ENCODE data around the gene HSPE1.
"Not testable (repeated sequence)": the region's sequence is repeated elsewhere in the genome, so short reads cannot be mapped to it uniquely, and the experiment has no call there.

Gene HSPE1

GRCh38 chr2:197499594-197500502, at the start of gene HSPE1, which contains the start of gene HSPD1:
Gene HSPE1 (plus strand): TSS chr2:197500379. CDS start chr2:197500437, 58 bp downstream.
Gene HSPD1 (minus strand): TSS chr2:197499840. CDS start chr2:197498848, 992 bp downstream.
- peak; percentile 99 for DNase-seq (ENCODE audit: low read depth)
- H3K4me3 ChIP-seq (ENCODE audit: control insufficient read depth, low read depth, low read length) = peak within 1 kb of the TSS; percentile 79
- no peak for TF ChIP-seq CTCF (conservative IDR thresholded peaks at IDR 0.05; ENCODE audit: control insufficient read depth, insufficient read depth, low read depth, low read length)

GRCh38 chr2:197450465-197450864, 49.7 kb upstream of the HSPE1 start:
- H3K4me3 ChIP-seq (ENCODE audit: control insufficient read depth, low read depth, low read length) = no peak overlapping the region
- TF ChIP-seq CTCF (conservative IDR thresholded peaks at IDR 0.05; ENCODE audit: control insufficient read depth, insufficient read depth, low read depth, low read length) = no peak
- no peak for DNase-seq (ENCODE audit: low read depth)

GRCh38 chr2:197450935-197451358, 49.2 kb upstream of the HSPE1 start:
- not testable (repeated sequence) for DNase-seq (ENCODE audit: low read depth); H3K4me3 ChIP-seq (ENCODE audit: control insufficient read depth, low read depth, low read length)

- TF ChIP-seq CTCF (conservative IDR thresholded peaks at IDR 0.05; ENCODE audit: control insufficient read depth, insufficient read depth, low read depth, low read length) = no peak
- H3K4me3 ChIP-seq (ENCODE audit: control insufficient read depth, low read depth, low read length) = peak overlapping the region; percentile 99
- DNase-seq (ENCODE audit: low read depth) = no peak
Measured at GRCh38 chr2:197452754-197453122, 47.4 kb upstream of the HSPE1 start.

GRCh38 chr2:197453123-197453913, 46.9 kb upstream of the HSPE1 start, which contains the start of gene COQ10B:
Gene COQ10B (plus strand): TSS chr2:197453552. CDS start chr2:197453561, 9 bp downstream.
- no peak for TF ChIP-seq CTCF (conservative IDR thresholded peaks at IDR 0.05; ENCODE audit: control insufficient read depth, insufficient read depth, low read depth, low read length)
- peak within 1 kb of the TSS; percentile 99 for H3K4me3 ChIP-seq (ENCODE audit: control insufficient read depth, low read depth, low read length)
- DNase-seq (ENCODE audit: low read depth) = peak; percentile 99

GRCh38 chr2:197453914-197454398, 46.2 kb upstream of the HSPE1 start:
- DNase-seq (ENCODE audit: low read depth) = peak; percentile 95
- no peak for TF ChIP-seq CTCF (conservative IDR thresholded peaks at IDR 0.05; ENCODE audit: control insufficient read depth, insufficient read depth, low read depth, low read length)

More at GRCh38 chr2:197453914-197454398, 46.2 kb upstream of the HSPE1 start:
- H3K4me3 ChIP-seq (ENCODE audit: control insufficient read depth, low read depth, low read length) = peak overlapping the region; percentile 99
